GM21528 (cell line): Measurements from ENCODE around the gene SP100.

Experiments
- ATAC-seq: cut with Tn5 transposase; IDR thresholded peaks from one replicate; pipeline ENCODE4 v1.9.1; 2021; ENCODE audit warnings: mild to moderate bottlenecking, moderate library complexity; ENCODE audit not compliant: unreplicated experiment, low FRiP score

Gene SP100

GRCh38 chr2:230592775-230593174 is 176.8 kb downstream of the SP100 start:
- ATAC-seq: no peak
